ENCODE measurements around the gene ZNF483.

DNA sequence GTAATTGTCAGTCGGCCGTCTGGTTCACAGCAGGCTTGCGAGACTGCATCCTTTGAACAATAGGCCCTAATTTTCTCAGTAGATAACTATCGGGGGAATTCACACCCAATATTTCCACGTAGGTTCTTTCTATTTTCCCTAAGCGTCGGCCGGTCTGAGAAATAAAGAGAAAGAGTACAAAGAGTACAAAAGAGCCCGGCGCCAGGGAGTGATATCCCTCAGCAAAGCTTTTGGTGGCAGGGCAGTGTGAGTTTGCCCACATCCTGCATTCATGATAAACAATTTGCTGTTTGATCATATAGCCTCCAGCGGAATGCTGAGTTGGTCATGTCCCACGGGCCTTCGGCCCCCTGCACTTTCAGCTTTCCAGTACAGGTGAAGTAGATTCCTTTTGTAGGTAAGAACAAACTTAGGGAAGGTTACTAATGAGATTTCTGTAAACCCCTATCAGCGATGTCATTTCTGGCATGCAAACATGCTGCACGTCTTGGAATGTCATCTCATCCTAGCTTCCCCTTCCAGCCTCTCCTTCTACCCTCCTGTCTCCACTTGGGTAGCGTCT is 79.2 kb downstream of the ZNF483 start:
- no peak for TF ChIP-seq CTCF (IDR thresholded peaks at IDR 0.05)
- no peak for TF ChIP-seq POLR2A (IDR thresholded peaks at IDR 0.05)
